ENCODE results near the gene LPGAT1.
"Not testable (repeated sequence)": the region's sequence is repeated elsewhere in the genome, so short reads cannot be mapped to it uniquely, and the experiment has no call there.

LPGAT1 gene

GRCh38 chr1:211698161-211699026 lies 132.2 kb downstream of the LPGAT1 start:
- no peak for DNase-seq

- DNase-seq = no peak
These were observed 133.2 kb downstream of the LPGAT1 start for GRCh38 chr1:211697356-211697755.

DNA sequence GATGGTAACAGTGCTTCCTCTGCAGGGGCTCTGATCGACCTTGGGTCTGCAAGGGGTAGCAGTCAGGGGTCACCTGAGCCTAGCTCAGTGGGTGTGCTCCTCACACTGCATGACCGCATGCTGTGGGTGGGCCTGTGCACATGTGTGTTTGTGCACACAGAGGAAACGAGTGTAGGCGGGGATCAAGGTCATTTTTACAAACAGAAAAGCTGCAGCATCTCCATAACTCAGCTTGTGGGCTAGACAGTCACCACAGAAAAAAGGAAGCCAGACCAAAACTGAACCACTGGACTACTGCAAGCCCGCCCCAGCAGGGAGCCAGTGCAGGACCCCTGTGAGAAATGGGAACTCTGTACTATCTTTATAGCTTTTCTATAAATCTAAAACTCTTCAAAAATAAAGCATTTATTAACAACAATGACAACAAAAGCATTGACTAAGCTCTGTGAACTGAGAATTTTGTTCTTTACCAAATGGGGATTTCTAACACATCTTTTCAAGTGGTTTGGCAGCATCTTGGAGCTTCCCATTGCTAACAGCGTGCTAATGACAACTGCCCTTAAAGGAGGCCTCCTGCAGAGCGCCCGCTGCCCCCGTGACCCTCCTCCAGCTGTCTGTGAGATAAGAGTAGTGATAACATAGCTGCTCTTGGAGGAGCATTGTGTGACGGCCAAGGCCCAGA lies 135.3 kb downstream of the LPGAT1 start:
- DNase-seq = no peak

DNA sequence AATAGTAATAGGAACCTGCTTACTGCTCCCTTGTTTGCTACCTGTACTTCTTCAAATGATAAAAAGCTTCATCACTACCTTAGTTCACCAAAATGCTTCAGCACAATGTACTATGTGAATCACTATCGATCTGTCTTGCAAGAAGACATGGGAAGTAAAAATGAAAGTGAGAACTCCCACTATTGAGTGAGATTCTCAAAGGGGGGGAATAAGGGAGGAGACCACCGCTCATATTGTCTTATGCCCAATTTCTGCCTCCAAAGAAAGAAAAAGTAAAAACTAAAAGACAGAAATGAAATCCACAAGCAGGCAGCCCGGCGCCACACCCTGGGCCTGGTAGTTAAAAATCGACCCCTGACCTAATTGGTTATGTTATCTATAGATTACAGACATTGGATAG lies 136.7 kb downstream of the LPGAT1 start:
- DNase-seq = not testable (repeated sequence)
